ENCODE results near the gene ADORA2A.

The ADORA2A gene

GRCh38 chr22:24433001-24433827, 5.8 kb downstream of the ADORA2A start:
- no peak for DNase-seq (ENCODE audit: low spot score)

DNA sequence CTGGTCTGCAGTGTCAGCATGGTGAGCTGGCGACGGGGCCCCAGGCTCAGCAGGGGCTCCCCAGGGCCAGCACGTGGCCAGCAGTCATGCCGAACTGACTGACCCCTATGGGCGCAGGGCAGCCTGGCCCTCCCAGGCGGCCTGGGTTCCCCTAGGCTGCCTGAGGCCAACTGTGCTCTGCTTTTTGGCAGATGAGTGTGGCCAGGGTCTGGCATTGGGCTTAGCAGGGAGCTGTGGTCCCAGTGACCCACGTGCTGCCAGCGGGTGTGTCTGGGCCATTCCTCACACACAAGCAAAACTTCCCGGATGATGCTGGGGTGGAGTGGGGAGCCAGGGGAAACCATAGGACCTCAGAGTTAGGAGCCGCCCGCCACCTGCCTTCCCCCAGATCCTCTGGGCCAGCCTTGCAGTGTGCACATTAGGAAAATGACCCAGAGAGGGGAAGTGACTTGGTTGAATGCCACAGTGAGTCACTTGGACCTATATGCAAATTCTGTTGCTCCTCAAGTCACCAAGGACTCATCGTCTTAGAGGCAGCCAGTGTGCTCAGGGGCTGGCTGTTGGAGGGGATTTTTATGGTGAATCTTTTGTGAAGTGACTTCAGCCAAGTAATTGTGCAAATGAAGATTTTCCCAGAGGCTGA, 6.5 kb downstream of the ADORA2A start:
- peak; percentile 83 for DNase-seq (ENCODE audit: low spot score)

DNA sequence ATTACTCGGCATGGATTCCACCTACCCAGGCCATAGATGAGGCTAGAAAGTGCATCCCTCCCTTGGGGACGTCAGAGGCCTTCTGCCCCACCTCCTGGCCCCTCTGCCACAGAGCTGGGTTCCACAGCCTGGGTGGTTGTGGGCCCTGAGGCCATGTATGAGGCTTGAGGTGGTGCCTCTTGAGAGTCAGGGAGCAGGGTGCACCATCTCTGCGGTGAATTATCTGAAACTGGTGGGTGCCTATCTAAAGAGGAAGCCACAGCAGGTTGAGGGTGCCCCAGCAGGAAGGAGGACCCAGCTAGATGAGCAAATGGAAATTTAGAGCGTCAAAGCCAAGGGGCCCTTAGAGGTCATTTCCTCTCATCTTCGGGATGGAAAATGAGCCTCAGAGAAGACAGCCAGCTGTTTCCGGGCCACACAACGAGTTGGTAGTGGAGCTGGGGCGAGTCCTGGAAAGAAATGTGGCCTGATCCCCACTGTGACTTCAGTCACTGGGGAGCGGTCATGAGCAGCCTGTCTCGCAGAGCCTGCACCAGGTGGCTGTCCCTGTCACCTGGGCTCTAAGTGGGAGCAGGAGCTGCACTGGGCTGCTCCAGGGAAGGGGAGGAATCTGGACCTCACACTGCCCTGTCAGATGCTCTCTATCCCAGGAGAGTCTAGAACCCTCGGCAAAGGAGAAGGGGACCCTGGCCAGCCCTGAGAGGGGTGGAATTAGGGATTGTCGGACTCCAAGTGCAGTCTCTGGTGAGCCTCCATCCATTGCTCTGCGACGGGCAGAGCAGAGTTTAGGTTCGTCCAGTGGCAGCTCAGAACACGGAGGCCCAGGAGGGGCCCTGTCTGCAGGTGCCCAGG, 7.3 kb downstream of the ADORA2A start:
- DNase-seq (ENCODE audit: low spot score) = peak; percentile 91

- DNase-seq (ENCODE audit: low spot score) = no peak
These were observed 7.9 kb downstream of the ADORA2A start for GRCh38 chr22:24435323-24435645.

DNA sequence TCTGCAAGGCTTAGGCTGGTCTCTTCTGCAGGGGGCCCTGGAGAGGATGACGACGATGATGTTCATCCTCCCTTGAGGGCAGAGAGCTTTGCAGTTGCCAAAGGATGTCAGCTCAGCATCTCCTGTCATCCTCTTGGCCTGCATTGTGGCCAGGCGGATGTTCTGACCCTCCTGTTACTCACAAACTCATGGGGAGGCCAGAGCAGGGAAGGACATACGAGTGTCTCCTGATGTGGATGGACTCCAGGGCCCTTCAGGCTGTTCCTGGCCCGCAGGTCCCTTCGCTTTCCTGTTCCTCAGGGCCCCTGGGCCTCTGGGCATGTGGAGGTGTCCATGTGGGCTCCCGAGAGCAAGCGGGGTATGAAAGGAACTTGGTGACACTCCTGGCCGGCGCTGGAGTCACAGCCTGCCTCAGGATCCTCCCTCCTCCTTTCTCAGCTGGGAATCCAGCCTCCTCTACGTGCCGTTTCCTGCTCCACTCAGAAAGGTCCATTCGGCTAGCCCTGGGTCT, 8.5 kb downstream of the ADORA2A start:
- DNase-seq (ENCODE audit: low spot score) = no peak

GRCh38 chr22:24436553-24436952, 9.2 kb downstream of the ADORA2A start:
- DNase-seq (ENCODE audit: low spot score) = no peak

DNA sequence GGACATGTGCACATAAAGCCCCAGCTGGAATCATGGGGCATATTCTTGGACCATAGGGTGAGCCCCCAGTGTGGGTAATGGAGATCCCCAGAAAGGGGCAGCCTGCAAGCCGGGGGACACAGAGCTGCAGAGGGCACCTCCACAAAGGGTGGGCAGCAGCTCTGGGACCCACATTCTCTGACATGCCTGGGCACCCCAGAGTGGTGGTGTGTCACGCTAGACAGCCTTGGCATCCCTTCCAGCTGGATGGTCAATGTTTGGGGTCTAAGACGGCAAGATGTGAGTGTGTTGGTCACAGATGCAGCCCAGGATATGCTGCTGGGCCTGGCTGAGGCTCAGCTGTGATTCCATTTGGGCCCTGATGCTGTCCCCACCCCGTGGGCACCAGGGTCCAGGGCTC, 9.7 kb downstream of the ADORA2A start:
- no peak for DNase-seq (ENCODE audit: low spot score)

DNA sequence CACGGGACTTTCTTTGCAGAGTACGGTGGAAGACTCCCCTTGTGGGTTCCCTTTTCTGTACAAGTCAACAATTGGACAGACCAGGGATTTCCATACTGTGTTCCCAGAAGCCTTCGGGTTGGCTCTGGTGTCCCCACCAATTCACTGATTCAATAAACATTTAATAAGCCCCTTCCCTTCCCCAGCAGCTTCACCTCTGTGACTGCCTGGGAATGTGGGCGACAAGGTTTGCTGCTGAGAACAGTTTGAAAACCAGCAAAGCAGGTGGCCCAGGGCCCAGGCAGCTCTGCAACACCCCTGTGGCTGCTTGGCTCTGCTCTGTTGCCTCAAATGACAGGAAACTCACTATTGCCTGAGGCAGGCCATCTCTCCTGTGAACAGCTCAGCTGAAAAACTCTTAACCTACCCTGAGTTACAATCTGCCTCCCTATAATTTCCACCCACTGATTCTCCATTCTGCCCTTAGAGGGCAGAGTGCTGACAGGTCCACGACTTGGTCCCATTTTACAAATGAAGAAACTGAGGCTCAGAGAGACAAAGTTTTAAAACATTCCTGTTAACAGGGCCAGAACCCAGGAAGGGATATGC, 10.4 kb downstream of the ADORA2A start:
- DNase-seq (ENCODE audit: low spot score) = peak; percentile 74

DNA sequence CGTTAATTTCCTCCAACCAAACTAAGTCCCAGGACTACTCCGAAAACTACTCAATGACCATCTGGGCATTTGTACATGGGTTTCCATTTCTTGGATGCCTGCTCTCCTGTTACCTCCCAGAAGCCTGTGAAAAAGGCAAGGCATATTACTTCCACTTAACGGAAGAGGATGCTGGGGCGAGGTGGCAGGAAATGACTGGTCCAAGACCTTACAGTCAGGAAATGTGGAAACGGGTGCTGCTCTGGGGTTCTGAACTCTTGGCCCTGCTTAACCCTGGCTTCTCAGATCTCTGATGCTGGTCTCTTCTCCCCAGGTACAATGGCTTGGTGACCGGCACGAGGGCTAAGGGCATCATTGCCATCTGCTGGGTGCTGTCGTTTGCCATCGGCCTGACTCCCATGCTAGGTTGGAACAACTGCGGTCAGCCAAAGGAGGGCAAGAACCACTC, 12.9 kb downstream of the ADORA2A start:
- DNase-seq (ENCODE audit: low spot score) = no peak

- DNase-seq (ENCODE audit: low spot score) = no peak
These were observed 13.5 kb downstream of the ADORA2A start for GRCh38 chr22:24440718-24441405.

DNA sequence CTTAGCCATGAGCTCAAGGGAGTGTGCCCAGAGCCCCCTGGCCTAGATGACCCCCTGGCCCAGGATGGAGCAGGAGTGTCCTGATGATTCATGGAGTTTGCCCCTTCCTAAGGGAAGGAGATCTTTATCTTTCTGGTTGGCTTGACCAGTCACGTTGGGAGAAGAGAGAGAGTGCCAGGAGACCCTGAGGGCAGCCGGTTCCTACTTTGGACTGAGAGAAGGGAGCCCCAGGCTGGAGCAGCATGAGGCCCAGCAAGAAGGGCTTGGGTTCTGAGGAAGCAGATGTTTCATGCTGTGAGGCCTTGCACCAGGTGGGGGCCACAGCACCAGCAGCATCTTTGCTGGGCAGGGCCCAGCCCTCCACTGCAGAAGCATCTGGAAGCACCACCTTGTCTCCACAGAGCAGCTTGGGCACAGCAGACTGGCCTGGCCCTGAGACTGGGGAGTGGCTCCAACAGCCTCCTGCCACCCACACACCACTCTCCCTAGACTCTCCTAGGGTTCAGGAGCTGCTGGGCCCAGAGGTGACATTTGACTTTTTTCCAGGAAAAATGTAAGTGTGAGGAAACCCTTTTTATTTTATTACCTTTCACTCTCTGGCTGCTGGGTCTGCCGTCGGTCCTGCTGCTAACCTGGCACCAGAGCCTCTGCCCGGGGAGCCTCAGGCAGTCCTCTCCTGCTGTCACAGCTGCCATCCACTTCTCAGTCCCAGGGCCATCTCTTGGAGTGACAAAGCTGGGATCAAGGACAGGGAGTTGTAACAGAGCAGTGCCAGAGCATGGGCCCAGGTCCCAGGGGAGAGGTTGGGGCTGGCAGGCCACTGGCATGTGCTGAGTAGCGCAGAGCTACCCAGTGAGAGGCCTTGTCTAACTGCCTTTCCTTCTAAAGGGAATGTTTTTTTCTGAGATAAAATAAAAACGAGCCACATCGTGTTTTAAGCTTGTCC, 14.3 kb downstream of the ADORA2A start:
- no peak for DNase-seq (ENCODE audit: low spot score)

- no peak for DNase-seq (ENCODE audit: low spot score)
These were observed 14.9 kb downstream of the ADORA2A start for GRCh38 chr22:24442352-24442744.

DNA sequence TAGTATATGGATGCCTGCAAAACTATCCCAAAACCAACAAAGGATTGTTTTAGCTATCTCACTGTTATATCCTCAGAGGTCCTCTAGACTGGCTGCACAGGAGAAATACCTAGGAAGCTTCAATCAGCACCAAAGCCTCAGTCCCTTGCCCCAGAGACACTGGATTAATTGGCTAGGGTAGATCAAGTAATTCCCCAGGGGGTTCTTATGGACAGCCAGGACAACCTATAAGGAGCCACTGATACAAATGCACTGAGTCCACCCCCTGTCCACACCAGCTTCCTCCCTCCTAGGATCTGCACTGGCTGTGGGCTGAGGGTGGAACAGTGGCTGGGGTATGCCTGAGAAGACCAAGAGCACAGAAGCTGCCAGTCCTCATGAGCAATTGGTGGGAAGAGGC, 16.3 kb downstream of the ADORA2A start:
- DNase-seq (ENCODE audit: low spot score) = no peak

GRCh38 chr22:24444251-24444650, 16.9 kb downstream of the ADORA2A start:
- no peak for DNase-seq (ENCODE audit: low spot score)

DNA sequence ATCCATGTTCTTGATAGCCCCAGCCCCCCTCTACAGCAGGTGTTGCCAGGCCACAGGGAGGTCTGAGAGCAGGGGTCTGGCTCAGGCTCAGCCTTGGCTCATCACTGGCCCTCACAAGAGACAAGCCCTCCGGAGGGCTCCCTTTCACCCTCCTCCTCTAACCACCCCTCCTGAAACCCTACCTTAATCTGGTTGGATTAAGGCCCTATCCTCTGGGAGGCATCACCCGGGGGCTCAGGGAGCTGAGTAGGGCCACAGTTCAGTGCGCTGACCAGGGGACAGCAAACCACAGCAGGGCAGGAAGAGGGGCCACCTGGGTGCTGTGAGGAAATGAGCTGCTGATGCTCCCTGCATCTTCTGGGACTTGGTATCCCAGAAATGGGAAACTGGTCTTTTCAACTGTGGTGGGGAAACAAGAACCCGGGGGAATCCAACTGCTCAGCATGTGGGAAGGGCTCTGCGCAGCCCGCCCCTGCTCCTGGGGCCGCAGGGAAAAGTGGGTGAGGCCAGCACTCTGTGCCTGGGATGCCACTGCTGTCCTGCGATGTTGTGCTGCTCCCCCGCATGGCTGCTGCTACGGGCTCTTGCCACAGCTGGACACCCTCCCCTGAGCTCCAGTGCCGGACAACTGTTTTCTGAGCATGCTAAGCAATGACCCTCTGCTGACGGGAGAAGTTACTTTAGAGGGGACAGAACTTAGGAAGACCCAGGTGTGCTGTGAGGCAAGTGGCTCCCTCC, 17.5 kb downstream of the ADORA2A start:
- no peak for DNase-seq (ENCODE audit: low spot score)

GRCh38 chr22:24445481-24446259, 18.3 kb downstream of the ADORA2A start:
- no peak for DNase-seq (ENCODE audit: low spot score)

- no peak for DNase-seq (ENCODE audit: low spot score)
These were observed 18.8 kb downstream of the ADORA2A start for GRCh38 chr22:24446260-24446611.

GRCh38 chr22:24450610-24451009, 23.2 kb downstream of the ADORA2A start:
- DNase-seq (ENCODE audit: low spot score) = no peak

- DNase-seq (ENCODE audit: low spot score) = no peak
These were observed 23.8 kb downstream of the ADORA2A start for GRCh38 chr22:24451162-24451561.
